GM12872 (cell line): ENCODE results near the gene MEX3B.

ENCODE experiments used
- TF ChIP-seq, protein P1 (sequence below): IDR thresholded peaks from 3 replicates; pipeline ENCODE4 v1.5.1; 2011; ENCODE audit warnings: low read depth, mild to moderate bottlenecking, low read length, moderate library complexity; ENCODE audit not compliant: insufficient read depth

Gene MEX3B

GRCh38 chr15:82079736-82080135, 33.9 kb upstream of the MEX3B start:
- TF ChIP-seq, protein P1, sequence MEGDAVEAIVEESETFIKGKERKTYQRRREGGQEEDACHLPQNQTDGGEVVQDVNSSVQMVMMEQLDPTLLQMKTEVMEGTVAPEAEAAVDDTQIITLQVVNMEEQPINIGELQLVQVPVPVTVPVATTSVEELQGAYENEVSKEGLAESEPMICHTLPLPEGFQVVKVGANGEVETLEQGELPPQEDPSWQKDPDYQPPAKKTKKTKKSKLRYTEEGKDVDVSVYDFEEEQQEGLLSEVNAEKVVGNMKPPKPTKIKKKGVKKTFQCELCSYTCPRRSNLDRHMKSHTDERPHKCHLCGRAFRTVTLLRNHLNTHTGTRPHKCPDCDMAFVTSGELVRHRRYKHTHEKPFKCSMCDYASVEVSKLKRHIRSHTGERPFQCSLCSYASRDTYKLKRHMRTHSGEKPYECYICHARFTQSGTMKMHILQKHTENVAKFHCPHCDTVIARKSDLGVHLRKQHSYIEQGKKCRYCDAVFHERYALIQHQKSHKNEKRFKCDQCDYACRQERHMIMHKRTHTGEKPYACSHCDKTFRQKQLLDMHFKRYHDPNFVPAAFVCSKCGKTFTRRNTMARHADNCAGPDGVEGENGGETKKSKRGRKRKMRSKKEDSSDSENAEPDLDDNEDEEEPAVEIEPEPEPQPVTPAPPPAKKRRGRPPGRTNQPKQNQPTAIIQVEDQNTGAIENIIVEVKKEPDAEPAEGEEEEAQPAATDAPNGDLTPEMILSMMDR = no peak

DNA sequence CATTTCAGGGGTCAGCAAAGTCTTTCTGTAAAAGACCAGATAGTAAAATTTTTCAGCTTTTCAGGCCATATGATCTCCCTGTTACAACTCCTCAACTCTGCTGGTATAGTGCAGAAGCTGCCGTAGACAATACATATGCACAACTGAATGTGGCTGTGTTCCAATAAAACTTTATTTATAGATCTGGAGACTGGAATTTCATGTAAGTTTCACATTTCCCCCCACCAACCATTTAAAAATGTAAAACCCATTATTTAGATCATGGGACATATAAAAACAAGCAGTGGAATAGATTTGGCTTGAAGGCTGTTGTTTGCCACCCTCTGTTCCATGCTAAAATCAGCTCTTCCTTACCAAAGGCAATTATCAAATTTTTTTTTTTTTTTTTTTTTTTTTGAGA, 28.8 kb upstream of the MEX3B start:
- TF ChIP-seq, protein P1 = no peak

DNA sequence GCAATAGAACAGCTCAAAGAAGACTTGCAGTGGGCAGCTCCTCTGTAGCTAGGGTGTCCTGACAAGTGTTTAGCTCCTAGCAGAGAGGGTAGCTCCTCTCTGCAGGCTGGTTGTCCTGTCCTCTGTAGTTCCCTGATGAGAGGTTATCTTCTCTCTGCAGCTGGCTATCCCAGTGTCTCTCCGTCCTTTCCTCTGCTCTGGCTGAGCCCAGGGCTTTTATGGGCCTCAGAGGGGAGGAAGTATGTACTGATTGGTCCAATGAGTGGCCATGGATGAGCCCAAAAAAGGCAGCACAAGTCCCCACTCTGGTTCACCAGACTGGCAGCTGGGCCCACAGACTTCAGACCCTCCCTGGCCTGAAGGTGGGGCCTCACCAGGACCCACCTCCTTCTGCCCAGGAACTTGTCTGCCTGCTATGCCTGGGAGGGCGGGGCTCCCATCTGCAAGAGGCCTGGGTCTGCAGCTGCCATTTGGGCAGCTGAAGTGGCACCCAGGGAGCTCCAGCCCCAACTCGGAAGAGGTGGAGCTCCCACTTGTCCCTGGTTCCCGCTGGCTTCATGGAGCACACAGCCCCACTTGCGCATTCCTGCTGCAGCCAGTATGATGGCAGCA, 27.2 kb upstream of the MEX3B start:
- TF ChIP-seq, protein P1 = no peak

DNA sequence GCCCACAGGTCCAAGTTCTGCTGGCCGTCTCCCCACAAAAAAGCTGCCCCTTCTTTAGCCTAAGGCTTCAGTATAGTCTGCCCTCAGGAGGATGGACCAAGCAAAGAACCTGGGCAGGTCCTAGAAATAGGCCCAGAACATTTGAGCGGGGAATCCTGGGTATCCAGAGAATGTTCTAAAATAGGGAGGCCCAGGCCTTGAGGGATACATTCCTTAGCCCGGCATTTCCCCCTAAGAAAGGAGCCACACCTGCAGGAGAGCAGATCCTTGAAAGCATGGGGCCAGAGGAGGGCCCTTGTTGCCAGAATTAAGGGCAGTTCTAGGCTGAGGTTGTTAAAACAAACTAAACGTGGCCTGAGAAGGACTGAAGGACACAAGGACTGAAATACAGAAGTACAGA, 20.6 kb upstream of the MEX3B start:
- TF ChIP-seq, protein P1 = no peak

GRCh38 chr15:82064824-82065223, 19.0 kb upstream of the MEX3B start:
- TF ChIP-seq, protein P1 = no peak

GRCh38 chr15:82062479-82063454, 16.9 kb upstream of the MEX3B start:
- TF ChIP-seq, protein P1 = no peak

GRCh38 chr15:82060817-82061216, 15.0 kb upstream of the MEX3B start:
- TF ChIP-seq, protein P1 = no peak
